HEK293 (cell line): ENCODE measurements around the gene SMIM44.

Experiments
- CTCF ChIP-seq: fragments of 450-650 bp; formaldehyde crosslinking; IDR thresholded peaks from 2 replicates; pipeline ENCODE4 v1.5.1; 2016; ENCODE audit warnings: missing biosample characterization, missing genetic modification characterization
- GLI2 ChIP-seq: fragments of 450-650 bp; formaldehyde crosslinking; IDR thresholded peaks from 2 replicates; pipeline ENCODE4; 2017; ENCODE audit warnings: missing biosample characterization, missing genetic modification characterization, low read depth, borderline replicate concordance
- IKZF3 ChIP-seq: fragments of 450-650 bp; IDR thresholded peaks from 2 replicates; pipeline ENCODE4 v1.5.0; 2018; ENCODE audit warnings: missing biosample characterization, mild to moderate bottlenecking, missing genetic modification characterization, moderate library complexity
- KLF8 ChIP-seq: fragments of 450-650 bp; formaldehyde crosslinking; IDR thresholded peaks from 2 replicates; pipeline ENCODE4 v1.5.1; 2016; ENCODE audit warnings: missing biosample characterization, missing genetic modification characterization
- KLF9 ChIP-seq: fragments of 450-650 bp; formaldehyde crosslinking; IDR thresholded peaks from 2 replicates; pipeline ENCODE4 v1.5.1; 2016; ENCODE audit warnings: missing biosample characterization, missing genetic modification characterization, low read depth
- PATZ1 ChIP-seq: fragments of 450-650 bp; formaldehyde crosslinking; IDR thresholded peaks from 2 replicates; pipeline ENCODE4 v1.5.1; 2016; ENCODE audit warnings: missing biosample characterization, missing genetic modification characterization
- SCRT2 ChIP-seq: fragments of 450-650 bp; formaldehyde crosslinking; IDR thresholded peaks from 2 replicates; pipeline ENCODE4 v1.5.1; 2016; ENCODE audit warnings: missing biosample characterization, missing genetic modification characterization
- SP7 ChIP-seq: fragments of 450-650 bp; formaldehyde crosslinking; IDR thresholded peaks from 2 replicates; pipeline ENCODE4 v1.5.1; 2016; ENCODE audit warnings: missing biosample characterization, missing genetic modification characterization
- ZFP3 ChIP-seq: fragments of 450-650 bp; formaldehyde crosslinking; IDR thresholded peaks from 2 replicates; pipeline ENCODE4 v1.5.1; 2016; ENCODE audit warnings: low read depth, missing biosample characterization, missing genetic modification characterization
- ZNF140 ChIP-seq: fragments of 450-650 bp; formaldehyde crosslinking; IDR thresholded peaks from 2 replicates; pipeline ENCODE4 v1.5.1; 2016; ENCODE audit warnings: missing biosample characterization, missing genetic modification characterization
- ZNF146 ChIP-seq: fragments of 450-650 bp; formaldehyde crosslinking; IDR thresholded peaks from 2 replicates; pipeline ENCODE4 v1.5.1; 2016; ENCODE audit warnings: missing biosample characterization, missing genetic modification characterization
- ZNF174 ChIP-seq: fragments of 450-650 bp; formaldehyde crosslinking; IDR thresholded peaks from 2 replicates; pipeline ENCODE4 v1.5.0; 2017; ENCODE audit warnings: missing biosample characterization, mild to moderate bottlenecking, missing genetic modification characterization
- ZNF175 ChIP-seq: fragments of 450-650 bp; formaldehyde crosslinking; IDR thresholded peaks from 2 replicates; pipeline ENCODE4 v1.5.1; 2016; ENCODE audit warnings: missing biosample characterization, missing genetic modification characterization
- ZNF2 ChIP-seq: fragments of 450-650 bp; formaldehyde crosslinking; IDR thresholded peaks from 2 replicates; pipeline ENCODE4 v1.5.1; 2016; ENCODE audit warnings: missing biosample characterization, missing genetic modification characterization
- ZNF202 ChIP-seq: fragments of 450-650 bp; formaldehyde crosslinking; IDR thresholded peaks from 2 replicates; pipeline ENCODE4 v1.5.1; 2016; ENCODE audit warnings: missing biosample characterization, missing genetic modification characterization, borderline replicate concordance
- ZNF211 ChIP-seq: fragments of 450-650 bp; formaldehyde crosslinking; IDR thresholded peaks from 2 replicates; pipeline ENCODE4 v1.5.1; 2016; ENCODE audit warnings: low read depth, missing biosample characterization, missing genetic modification characterization
- ZNF239 ChIP-seq: fragments of 450-650 bp; formaldehyde crosslinking; IDR thresholded peaks from 2 replicates; pipeline ENCODE4 v1.5.1; 2016; ENCODE audit warnings: missing biosample characterization, missing genetic modification characterization
- ZNF248 ChIP-seq: fragments of 450-650 bp; formaldehyde crosslinking; IDR thresholded peaks from 2 replicates; pipeline ENCODE4 v1.5.1; 2017; ENCODE audit warnings: missing biosample characterization, missing genetic modification characterization
- ZNF324 ChIP-seq: fragments of 450-650 bp; formaldehyde crosslinking; IDR thresholded peaks from 2 replicates; pipeline ENCODE4 v1.5.1; 2016; ENCODE audit warnings: missing biosample characterization, missing genetic modification characterization
- ZNF391 ChIP-seq: fragments of 450-650 bp; formaldehyde crosslinking; IDR thresholded peaks from 2 replicates; pipeline ENCODE4 v1.5.1; 2016; ENCODE audit warnings: low read depth, missing biosample characterization, missing genetic modification characterization, borderline replicate concordance
- ZNF404 ChIP-seq: fragments of 450-650 bp; formaldehyde crosslinking; IDR thresholded peaks from 2 replicates; pipeline ENCODE4 v1.5.1; 2017; ENCODE audit warnings: missing biosample characterization, missing genetic modification characterization
- ZNF416 ChIP-seq: fragments of 450-650 bp; formaldehyde crosslinking; IDR thresholded peaks from 2 replicates; pipeline ENCODE4 v1.5.1; 2016; ENCODE audit warnings: missing biosample characterization, missing genetic modification characterization
- ZNF433 ChIP-seq: fragments of 450-650 bp; formaldehyde crosslinking; IDR thresholded peaks from 2 replicates; pipeline ENCODE4 v1.5.1; 2016; ENCODE audit warnings: missing biosample characterization, missing genetic modification characterization, low read depth
- ZNF48 ChIP-seq: fragments of 450-650 bp; formaldehyde crosslinking; IDR thresholded peaks from 2 replicates; pipeline ENCODE4 v1.5.1; 2016; ENCODE audit warnings: missing biosample characterization, missing genetic modification characterization
- ZNF529 ChIP-seq: fragments of 450-650 bp; formaldehyde crosslinking; IDR thresholded peaks from 2 replicates; pipeline ENCODE4 v1.5.1; 2017; ENCODE audit warnings: missing genetic modification characterization, missing biosample characterization; ENCODE audit not compliant: insufficient replicate concordance
- ZNF544 ChIP-seq: fragments of 450-650 bp; formaldehyde crosslinking; IDR thresholded peaks from 2 replicates; pipeline ENCODE4 v1.5.0; 2017; ENCODE audit warnings: missing biosample characterization, missing genetic modification characterization
- ZNF560 ChIP-seq: fragments of 450-650 bp; formaldehyde crosslinking; IDR thresholded peaks from 2 replicates; pipeline ENCODE4 v1.5.1; 2017; ENCODE audit warnings: missing biosample characterization, missing genetic modification characterization, borderline replicate concordance
- ZNF76 ChIP-seq: fragments of 450-650 bp; formaldehyde crosslinking; IDR thresholded peaks from 2 replicates; pipeline ENCODE4; 2016; ENCODE audit warnings: low read depth, missing biosample characterization, missing genetic modification characterization, borderline replicate concordance
- ZNF776 ChIP-seq: fragments of 450-650 bp; formaldehyde crosslinking; IDR thresholded peaks from 2 replicates; pipeline ENCODE4 v1.5.0; 2017; ENCODE audit warnings: missing biosample characterization, missing genetic modification characterization, borderline replicate concordance
- TF ChIP-seq, protein P1 (sequence below): sonication (generic); formaldehyde crosslinking; IDR thresholded peaks from 2 replicates; pipeline ENCODE4 v1.8.1; 2022; ENCODE audit warnings: mild to moderate bottlenecking, moderate library complexity, missing genetic modification reagents
- TF ChIP-seq, protein P2 (sequence below): fragments of 450-650 bp; formaldehyde crosslinking; conservative IDR thresholded peaks from 2 replicates; pipeline ENCODE4 v1.5.1; 2016; ENCODE audit warnings: low read depth, missing biosample characterization, missing genetic modification characterization

The SMIM44 gene

DNA sequence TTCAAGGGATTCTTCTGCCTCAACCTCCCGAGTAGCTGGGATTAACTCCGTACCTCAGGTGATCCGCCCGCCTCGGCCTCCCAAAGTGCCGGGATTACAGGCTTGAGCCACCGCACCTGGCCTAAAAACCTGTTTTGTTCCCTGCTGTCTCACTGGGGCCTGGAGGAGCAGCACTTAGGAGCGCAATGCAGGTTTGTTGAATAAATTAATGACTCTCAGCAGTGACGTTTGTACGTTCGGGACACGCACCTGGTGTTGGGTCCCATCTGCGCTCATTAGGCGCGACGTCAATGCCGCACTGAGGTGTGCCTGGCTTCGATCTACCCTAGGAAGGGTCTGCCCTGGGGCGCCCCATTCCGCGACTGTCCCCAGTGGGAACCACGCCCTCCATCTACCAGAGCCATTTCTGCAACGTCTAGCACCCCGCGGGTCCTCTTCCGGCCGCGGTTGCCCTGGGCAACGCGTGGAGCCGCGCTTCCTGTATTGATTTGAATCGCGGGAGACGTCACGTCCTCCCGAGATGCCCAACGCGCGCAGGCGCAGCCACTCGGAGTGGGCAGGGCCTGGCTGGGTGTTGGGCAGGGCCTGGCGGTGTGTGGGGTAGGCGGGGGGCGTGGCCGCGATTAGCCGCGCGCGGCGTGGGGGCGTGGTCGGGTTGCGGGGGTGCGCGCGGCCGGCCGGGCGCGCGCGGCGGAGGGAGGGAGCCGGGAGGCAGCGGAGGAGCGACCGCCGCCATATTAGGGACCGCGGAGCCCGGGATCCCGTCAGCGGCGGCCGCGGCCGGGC is 22.6 kb upstream of the SMIM44 start, which contains the start of gene FZR1 (continued):
- TF ChIP-seq CTCF (peak; percentile 61), ZNF239 (tag by site-specific recombination) (no peak), PATZ1 (tag by site-specific recombination) (0 out of 2 replicates have a peak, but pooled peaks have one; percentile 36), ZNF416 (tag by site-specific recombination) (no peak), ZNF391 (tag by site-specific recombination) (peak; percentile 11; the same call in 1 of the 2 replicates), GLI2 (tag by site-specific recombination) (no peak), ZNF404 (tag by site-specific recombination) (no peak), ZNF146 (tag by site-specific recombination) (no peak), ZNF248 (tag by site-specific recombination) (no peak), ZNF211 (no peak), ZNF174 (no peak), ZNF48 (no peak), ZNF433 (no peak), ZNF560 (no peak), ZNF2 (tag by site-specific recombination) (peak; percentile 81), IKZF3 (tag by site-specific recombination) (no peak), ZNF544 (no peak), ZNF529 (tag by site-specific recombination) (no peak), SP7 (tag by site-specific recombination) (peak; percentile 59; the same call in 1 of the 2 replicates), ZNF175 (tag by site-specific recombination) (no peak), ZNF324 (0 out of 2 replicates have a peak, but pooled peaks have one; percentile 52), ZNF202 (no peak), KLF9 (tag by site-specific recombination) (peak; percentile 97), ZNF140 (tag by site-specific recombination) (no peak), KLF8 (tag by site-specific recombination) (peak; percentile 61; the same call in 1 of the 2 replicates), ZNF76 (peak; percentile 95), ZFP3 (tag by site-specific recombination) (no peak), SCRT2 (tag by site-specific recombination) (no peak), ZNF776 (tag by site-specific recombination) (no peak)
- TF ChIP-seq, protein P1, sequence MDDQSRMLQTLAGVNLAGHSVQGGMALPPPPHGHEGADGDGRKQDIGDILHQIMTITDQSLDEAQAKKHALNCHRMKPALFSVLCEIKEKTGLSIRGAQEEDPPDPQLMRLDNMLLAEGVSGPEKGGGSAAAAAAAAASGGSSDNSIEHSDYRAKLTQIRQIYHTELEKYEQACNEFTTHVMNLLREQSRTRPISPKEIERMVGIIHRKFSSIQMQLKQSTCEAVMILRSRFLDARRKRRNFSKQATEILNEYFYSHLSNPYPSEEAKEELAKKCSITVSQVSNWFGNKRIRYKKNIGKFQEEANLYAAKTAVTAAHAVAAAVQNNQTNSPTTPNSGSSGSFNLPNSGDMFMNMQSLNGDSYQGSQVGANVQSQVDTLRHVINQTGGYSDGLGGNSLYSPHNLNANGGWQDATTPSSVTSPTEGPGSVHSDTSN (CRISPR knock-in tag) = 0 out of 2 replicates have a peak, but pooled peaks have one; percentile 27
- TF ChIP-seq, protein P2, sequence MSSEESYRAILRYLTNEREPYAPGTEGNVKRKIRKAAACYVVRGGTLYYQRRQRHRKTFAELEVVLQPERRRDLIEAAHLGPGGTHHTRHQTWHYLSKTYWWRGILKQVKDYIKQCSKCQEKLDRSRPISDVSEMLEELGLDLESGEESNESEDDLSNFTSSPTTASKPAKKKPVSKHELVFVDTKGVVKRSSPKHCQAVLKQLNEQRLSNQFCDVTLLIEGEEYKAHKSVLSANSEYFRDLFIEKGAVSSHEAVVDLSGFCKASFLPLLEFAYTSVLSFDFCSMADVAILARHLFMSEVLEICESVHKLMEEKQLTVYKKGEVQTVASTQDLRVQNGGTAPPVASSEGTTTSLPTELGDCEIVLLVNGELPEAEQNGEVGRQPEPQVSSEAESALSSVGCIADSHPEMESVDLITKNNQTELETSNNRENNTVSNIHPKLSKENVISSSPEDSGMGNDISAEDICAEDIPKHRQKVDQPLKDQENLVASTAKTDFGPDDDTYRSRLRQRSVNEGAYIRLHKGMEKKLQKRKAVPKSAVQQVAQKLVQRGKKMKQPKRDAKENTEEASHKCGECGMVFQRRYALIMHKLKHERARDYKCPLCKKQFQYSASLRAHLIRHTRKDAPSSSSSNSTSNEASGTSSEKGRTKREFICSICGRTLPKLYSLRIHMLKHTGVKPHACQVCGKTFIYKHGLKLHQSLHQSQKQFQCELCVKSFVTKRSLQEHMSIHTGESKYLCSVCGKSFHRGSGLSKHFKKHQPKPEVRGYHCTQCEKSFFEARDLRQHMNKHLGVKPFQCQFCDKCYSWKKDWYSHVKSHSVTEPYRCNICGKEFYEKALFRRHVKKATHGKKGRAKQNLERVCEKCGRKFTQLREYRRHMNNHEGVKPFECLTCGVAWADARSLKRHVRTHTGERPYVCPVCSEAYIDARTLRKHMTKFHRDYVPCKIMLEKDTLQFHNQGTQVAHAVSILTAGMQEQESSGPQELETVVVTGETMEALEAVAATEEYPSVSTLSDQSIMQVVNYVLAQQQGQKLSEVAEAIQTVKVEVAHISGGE = peak; percentile 81
